ENCODE data around the gene PTK6. TPM values are rescaled to one million over a fixed set of nuclear protein-coding genes. Genes with fewer than 3 reads are reported as not detected.
A peak's percentile ranks its signal among the peaks of the same experiment; 100 is the strongest.

The PTK6 gene
- total and polyA plus RNA-seq, 2 of the 13 experiments (the other 11 are each of a cell fraction or from before 2014, with no cell fraction given) = 0.08 TPM; not detected in 1

DNA sequence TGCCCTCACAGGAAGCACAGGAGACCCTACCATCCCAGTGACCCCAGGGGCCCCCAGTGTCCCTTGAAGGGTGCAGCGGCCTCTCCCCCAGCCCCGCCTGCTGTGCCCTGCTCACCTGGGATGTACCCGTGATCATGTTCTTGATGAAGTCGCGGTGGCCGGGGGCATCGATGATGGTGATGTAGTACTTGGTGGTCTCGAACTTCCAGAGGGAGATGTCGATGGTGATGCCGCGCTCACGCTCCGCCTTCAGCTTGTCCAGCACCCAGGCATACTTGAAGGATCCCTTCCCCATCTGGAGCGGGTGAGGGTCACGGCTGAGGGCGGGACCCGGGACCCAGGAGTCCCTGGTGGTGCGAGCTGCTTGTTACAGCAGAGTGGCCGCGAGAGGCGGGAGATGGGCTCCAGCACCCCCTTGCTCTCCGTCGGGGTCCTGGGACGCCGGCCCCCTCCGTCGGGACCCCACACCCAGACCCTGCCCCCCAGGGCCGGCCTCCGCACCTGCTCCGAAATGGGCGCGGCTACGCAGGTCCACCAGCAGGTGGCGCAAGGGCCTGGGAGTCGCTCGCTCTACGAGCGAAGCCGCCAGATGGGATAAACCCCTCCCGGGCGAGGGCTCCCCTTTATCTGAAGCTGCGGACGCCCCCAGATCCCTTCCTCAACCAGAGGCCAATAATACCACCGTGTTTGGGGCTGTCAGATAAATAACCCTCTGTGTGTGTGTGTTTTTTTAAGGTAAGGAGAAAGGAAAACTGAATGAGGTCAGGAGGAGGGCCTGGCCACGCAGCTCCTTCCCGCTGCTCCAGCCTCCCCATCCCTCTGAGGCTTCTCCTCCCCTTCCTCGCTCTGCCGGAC lies 41.2 kb downstream of the PTK6 start (continued):
- TF ChIP-seq ZNF484 (CRISPR knock-in tag; IDR thresholded peaks at IDR 0.05; ENCODE audit: borderline replicate concordance, low read depth) (no peak), RBM22 (optimal IDR thresholded peaks at IDR 0.05; ENCODE audit: low read length) (no peak), ZSCAN30 (CRISPR knock-in tag; IDR thresholded peaks at IDR 0.05) (no peak), MIER2 (CRISPR knock-in tag; IDR thresholded peaks at IDR 0.05) (no peak), ZNF292 (CRISPR knock-in tag; IDR thresholded peaks at IDR 0.05; ENCODE audit: borderline replicate concordance, low read depth) (no peak), FOSL1 (CRISPR knock-in tag; IDR thresholded peaks at IDR 0.05; ENCODE audit: borderline replicate concordance) (no peak), EED (CRISPR knock-in tag; IDR thresholded peaks at IDR 0.05) (peak; percentile 96; the same call in 1 of the 2 replicates), ZNF496 (CRISPR knock-in tag; IDR thresholded peaks at IDR 0.05; ENCODE audit: insufficient replicate concordance) (no peak), SRF (IDR thresholded peaks at IDR 0.05; ENCODE audit: low read depth, low read length) (no peak), AGO2 (optimal IDR thresholded peaks at IDR 0.05; ENCODE audit: low read depth, low read length) (no peak), TBX3 (IDR thresholded peaks at IDR 0.05; ENCODE audit: borderline replicate concordance) (no peak), PAF1 (CRISPR knock-in tag; IDR thresholded peaks at IDR 0.05) (no peak)
- TF ChIP-seq, protein P1, sequence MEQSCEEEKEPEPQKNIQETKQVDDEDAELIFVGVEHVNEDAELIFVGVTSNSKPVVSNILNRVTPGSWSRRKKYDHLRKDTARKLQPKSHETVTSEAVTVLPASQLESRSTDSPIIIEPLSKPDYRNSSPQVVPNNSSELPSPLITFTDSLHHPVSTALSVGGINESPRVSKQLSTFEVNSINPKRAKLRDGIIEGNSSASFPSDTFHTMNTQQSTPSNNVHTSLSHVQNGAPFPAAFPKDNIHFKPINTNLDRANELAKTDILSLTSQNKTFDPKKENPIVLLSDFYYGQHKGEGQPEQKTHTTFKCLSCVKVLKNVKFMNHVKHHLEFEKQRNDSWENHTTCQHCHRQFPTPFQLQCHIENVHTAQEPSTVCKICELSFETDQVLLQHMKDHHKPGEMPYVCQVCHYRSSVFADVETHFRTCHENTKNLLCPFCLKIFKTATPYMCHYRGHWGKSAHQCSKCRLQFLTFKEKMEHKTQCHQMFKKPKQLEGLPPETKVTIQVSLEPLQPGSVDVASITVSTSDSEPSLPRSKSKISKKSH (CRISPR knock-in tag; IDR thresholded peaks at IDR 0.05; ENCODE audit: borderline replicate concordance) = 0 out of 2 replicates have a peak, but pooled peaks have one; percentile 21
- TF ChIP-seq, protein P2, sequence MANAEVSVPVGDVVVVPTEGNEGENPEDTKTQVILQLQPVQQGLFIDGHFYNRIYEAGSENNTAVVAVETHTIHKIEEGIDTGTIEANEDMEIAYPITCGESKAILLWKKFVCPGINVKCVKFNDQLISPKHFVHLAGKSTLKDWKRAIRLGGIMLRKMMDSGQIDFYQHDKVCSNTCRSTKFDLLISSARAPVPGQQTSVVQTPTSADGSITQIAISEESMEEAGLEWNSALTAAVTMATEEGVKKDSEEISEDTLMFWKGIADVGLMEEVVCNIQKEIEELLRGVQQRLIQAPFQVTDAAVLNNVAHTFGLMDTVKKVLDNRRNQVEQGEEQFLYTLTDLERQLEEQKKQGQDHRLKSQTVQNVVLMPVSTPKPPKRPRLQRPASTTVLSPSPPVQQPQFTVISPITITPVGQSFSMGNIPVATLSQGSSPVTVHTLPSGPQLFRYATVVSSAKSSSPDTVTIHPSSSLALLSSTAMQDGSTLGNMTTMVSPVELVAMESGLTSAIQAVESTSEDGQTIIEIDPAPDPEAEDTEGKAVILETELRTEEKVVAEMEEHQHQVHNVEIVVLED (CRISPR knock-in tag; IDR thresholded peaks at IDR 0.05; ENCODE audit: borderline replicate concordance) = no peak
- TF ChIP-seq, protein P3, sequence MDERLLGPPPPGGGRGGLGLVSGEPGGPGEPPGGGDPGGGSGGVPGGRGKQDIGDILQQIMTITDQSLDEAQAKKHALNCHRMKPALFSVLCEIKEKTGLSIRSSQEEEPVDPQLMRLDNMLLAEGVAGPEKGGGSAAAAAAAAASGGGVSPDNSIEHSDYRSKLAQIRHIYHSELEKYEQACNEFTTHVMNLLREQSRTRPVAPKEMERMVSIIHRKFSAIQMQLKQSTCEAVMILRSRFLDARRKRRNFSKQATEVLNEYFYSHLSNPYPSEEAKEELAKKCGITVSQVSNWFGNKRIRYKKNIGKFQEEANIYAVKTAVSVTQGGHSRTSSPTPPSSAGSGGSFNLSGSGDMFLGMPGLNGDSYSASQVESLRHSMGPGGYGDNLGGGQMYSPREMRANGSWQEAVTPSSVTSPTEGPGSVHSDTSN (CRISPR knock-in tag; IDR thresholded peaks at IDR 0.05) = no peak
- TF ChIP-seq, protein P4, sequence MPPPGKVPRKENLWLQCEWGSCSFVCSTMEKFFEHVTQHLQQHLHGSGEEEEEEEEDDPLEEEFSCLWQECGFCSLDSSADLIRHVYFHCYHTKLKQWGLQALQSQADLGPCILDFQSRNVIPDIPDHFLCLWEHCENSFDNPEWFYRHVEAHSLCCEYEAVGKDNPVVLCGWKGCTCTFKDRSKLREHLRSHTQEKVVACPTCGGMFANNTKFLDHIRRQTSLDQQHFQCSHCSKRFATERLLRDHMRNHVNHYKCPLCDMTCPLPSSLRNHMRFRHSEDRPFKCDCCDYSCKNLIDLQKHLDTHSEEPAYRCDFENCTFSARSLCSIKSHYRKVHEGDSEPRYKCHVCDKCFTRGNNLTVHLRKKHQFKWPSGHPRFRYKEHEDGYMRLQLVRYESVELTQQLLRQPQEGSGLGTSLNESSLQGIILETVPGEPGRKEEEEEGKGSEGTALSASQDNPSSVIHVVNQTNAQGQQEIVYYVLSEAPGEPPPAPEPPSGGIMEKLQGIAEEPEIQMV (CRISPR knock-in tag; IDR thresholded peaks at IDR 0.05; ENCODE audit: low read depth) = 0 out of 2 replicates have a peak, but pooled peaks have one; percentile 27
- TF ChIP-seq, protein P5, sequence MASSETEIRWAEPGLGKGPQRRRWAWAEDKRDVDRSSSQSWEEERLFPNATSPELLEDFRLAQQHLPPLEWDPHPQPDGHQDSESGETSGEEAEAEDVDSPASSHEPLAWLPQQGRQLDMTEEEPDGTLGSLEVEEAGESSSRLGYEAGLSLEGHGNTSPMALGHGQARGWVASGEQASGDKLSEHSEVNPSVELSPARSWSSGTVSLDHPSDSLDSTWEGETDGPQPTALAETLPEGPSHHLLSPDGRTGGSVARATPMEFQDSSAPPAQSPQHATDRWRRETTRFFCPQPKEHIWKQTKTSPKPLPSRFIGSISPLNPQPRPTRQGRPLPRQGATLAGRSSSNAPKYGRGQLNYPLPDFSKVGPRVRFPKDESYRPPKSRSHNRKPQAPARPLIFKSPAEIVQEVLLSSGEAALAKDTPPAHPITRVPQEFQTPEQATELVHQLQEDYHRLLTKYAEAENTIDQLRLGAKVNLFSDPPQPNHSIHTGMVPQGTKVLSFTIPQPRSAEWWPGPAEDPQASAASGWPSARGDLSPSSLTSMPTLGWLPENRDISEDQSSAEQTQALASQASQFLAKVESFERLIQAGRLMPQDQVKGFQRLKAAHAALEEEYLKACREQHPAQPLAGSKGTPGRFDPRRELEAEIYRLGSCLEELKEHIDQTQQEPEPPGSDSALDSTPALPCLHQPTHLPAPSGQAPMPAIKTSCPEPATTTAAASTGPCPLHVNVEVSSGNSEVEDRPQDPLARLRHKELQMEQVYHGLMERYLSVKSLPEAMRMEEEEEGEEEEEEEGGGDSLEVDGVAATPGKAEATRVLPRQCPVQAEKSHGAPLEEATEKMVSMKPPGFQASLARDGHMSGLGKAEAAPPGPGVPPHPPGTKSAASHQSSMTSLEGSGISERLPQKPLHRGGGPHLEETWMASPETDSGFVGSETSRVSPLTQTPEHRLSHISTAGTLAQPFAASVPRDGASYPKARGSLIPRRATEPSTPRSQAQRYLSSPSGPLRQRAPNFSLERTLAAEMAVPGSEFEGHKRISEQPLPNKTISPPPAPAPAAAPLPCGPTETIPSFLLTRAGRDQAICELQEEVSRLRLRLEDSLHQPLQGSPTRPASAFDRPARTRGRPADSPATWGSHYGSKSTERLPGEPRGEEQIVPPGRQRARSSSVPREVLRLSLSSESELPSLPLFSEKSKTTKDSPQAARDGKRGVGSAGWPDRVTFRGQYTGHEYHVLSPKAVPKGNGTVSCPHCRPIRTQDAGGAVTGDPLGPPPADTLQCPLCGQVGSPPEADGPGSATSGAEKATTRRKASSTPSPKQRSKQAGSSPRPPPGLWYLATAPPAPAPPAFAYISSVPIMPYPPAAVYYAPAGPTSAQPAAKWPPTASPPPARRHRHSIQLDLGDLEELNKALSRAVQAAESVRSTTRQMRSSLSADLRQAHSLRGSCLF (CRISPR knock-in tag; IDR thresholded peaks at IDR 0.05; ENCODE audit: borderline replicate concordance) = no peak

Measured in HepG2 (cell line).